ENCODE data around the gene MMUT.

DNA sequence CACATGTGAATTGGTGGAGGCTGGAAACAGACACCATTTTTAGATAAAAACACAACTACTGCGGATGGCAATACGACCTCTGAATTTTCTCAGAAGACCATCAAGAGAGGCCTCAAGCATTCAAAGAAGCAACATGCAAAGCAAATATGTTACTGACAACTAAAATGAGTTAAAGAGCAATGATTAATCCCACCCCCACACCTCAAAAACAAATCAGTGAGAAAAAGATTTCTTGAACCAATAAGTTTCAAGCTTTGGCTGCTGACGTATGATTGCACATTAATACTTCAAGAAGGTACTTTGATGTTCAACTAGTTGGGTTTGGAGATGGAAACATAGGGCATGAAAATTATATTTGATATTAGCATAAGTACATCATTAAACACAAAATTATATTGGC, 982 bp downstream of the MMUT start:
- TF ChIP-seq, protein P1, sequence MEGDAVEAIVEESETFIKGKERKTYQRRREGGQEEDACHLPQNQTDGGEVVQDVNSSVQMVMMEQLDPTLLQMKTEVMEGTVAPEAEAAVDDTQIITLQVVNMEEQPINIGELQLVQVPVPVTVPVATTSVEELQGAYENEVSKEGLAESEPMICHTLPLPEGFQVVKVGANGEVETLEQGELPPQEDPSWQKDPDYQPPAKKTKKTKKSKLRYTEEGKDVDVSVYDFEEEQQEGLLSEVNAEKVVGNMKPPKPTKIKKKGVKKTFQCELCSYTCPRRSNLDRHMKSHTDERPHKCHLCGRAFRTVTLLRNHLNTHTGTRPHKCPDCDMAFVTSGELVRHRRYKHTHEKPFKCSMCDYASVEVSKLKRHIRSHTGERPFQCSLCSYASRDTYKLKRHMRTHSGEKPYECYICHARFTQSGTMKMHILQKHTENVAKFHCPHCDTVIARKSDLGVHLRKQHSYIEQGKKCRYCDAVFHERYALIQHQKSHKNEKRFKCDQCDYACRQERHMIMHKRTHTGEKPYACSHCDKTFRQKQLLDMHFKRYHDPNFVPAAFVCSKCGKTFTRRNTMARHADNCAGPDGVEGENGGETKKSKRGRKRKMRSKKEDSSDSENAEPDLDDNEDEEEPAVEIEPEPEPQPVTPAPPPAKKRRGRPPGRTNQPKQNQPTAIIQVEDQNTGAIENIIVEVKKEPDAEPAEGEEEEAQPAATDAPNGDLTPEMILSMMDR (IDR thresholded peaks at IDR 0.05): no peak
- no peak for TF ChIP-seq POLR2AphosphoS5 (IDR thresholded peaks at IDR 0.05)
